NCI-H446 treated with DMSO at 0.1 percent for 48 hours (cell line): Measurements from ENCODE around the gene OR10Z1.

Source experiments
- DNase-seq: peaks from one replicate; lab custom pipeline; 2025; lab: John Stamatoyannopoulos, UW

Gene OR10Z1

GRCh38 chr1:158604968-158605367 lies at the start of gene OR10Z1:
TSS of gene OR10Z1 (plus strand) at chr1:158605268. CDS start at chr1:158606439, 1,171 bp downstream.
- no peak for DNase-seq

- DNase-seq = no peak
Observed at GRCh38 chr1:158559696-158560095, 45.4 kb upstream of the OR10Z1 start.

- no peak for DNase-seq
Observed at GRCh38 chr1:158563853-158564252, 41.2 kb upstream of the OR10Z1 start.

GRCh38 chr1:158564608-158565007 lies 40.5 kb upstream of the OR10Z1 start:
- DNase-seq = no peak

GRCh38 chr1:158570480-158570879 lies 34.6 kb upstream of the OR10Z1 start, which contains the start of gene OR6P1:
TSS of gene OR6P1 (minus strand) at chr1:158570580. CDS start at chr1:158563604, 6,976 bp downstream.
- DNase-seq = no peak

- DNase-seq = no peak
Observed at GRCh38 chr1:158572226-158572625, 32.8 kb upstream of the OR10Z1 start.

- no peak for DNase-seq
Observed at GRCh38 chr1:158577561-158577960, 27.5 kb upstream of the OR10Z1 start.

GRCh38 chr1:158579733-158580132 lies 25.3 kb upstream of the OR10Z1 start, which contains the start of gene OR10X1:
TSS of gene OR10X1 (minus strand) at chr1:158579899. CDS start at chr1:158579899, 0 bp downstream.
- DNase-seq = no peak

GRCh38 chr1:158583962-158584361 lies 21.1 kb upstream of the OR10Z1 start:
- no peak for DNase-seq

GRCh38 chr1:158586942-158587341 lies 18.1 kb upstream of the OR10Z1 start:
- no peak for DNase-seq

GRCh38 chr1:158600735-158601134 lies 4.3 kb upstream of the OR10Z1 start:
- DNase-seq = no peak

- DNase-seq = no peak
Observed at GRCh38 chr1:158607296-158607695, 2.2 kb downstream of the OR10Z1 start.

GRCh38 chr1:158611916-158612315 lies 6.8 kb downstream of the OR10Z1 start:
- no peak for DNase-seq

GRCh38 chr1:158613764-158614163 lies 8.7 kb downstream of the OR10Z1 start:
- no peak for DNase-seq

- no peak for DNase-seq
Observed at GRCh38 chr1:158638146-158638545, 33.1 kb downstream of the OR10Z1 start.

GRCh38 chr1:158638904-158639303 lies 33.8 kb downstream of the OR10Z1 start:
- DNase-seq = no peak

GRCh38 chr1:158644449-158644848 lies 39.4 kb downstream of the OR10Z1 start:
- no peak for DNase-seq

GRCh38 chr1:158646465-158646864 lies 41.4 kb downstream of the OR10Z1 start:
- DNase-seq = no peak

GRCh38 chr1:158649052-158649451 lies 44.0 kb downstream of the OR10Z1 start:
- DNase-seq = no peak

GRCh38 chr1:158652721-158653334 lies 47.8 kb downstream of the OR10Z1 start:
- no peak for DNase-seq

GRCh38 chr1:158654086-158654485 lies 49.0 kb downstream of the OR10Z1 start:
- DNase-seq = no peak

GRCh38 chr1:158654571-158654970 lies 49.5 kb downstream of the OR10Z1 start:
- no peak for DNase-seq
